Spleen (tissue), 11 donors: ENCODE data around the gene FRK. TPM values are rescaled to one million over a fixed set of nuclear protein-coding genes. Genes with fewer than 3 reads are reported as not detected.

ENCODE experiments used
- DNase-seq: peaks from one replicate; pipeline ENCODE4 v3.0.0-alpha.2; 2020
- H3K27ac ChIP-seq, 8 donors: fragments of 200-600 bp; sonication (generic) in 7 of 8; 1 replicate in 4 of 8; 2 replicates in 4 of 8; pipeline versions ENCODE4 v1.5.0 to v1.8.0; 2016 to 2021; ENCODE audit warnings: inconsistent platforms in 4 of 8, mild to moderate bottlenecking in 4 of 8, moderate library complexity in 1 of 8
- H3K27me3 ChIP-seq, 7 donors: fragments of 200-600 bp; sonication (generic) in 6 of 7; replicated peaks in 1 of 7; 1 replicate in 4 of 7; 2 replicates in 3 of 7; pipeline versions ENCODE4 v1.5.0 to v1.8.0; 2016 to 2021; ENCODE audit warnings: inconsistent platforms in 3 of 7, mild to moderate bottlenecking in 1 of 7
- H3K36me3 ChIP-seq, 6 donors: fragments of 200-600 bp; sonication (generic) in 5 of 6; 1 replicate in 4 of 6; 2 replicates in 2 of 6; pipeline versions ENCODE4 v1.5.0 to v1.8.0; 2016 to 2021; ENCODE audit warnings: inconsistent platforms in 2 of 6
- H3K4me1 ChIP-seq, 6 donors: fragments of 200-600 bp; sonication (generic) in 5 of 6; 1 replicate in 3 of 6; 2 replicates in 3 of 6; pipeline versions ENCODE4 v1.5.0 to v1.8.0; 2016 to 2021; ENCODE audit warnings: inconsistent platforms in 3 of 6
- H3K4me3 ChIP-seq, 8 donors: fragments of 200-600 bp; sonication (generic) in 7 of 8; 1 replicate in 4 of 8; 2 replicates in 4 of 8; pipeline versions ENCODE4 v1.5.0 to v1.8.0; 2016 to 2021; ENCODE audit warnings: inconsistent platforms in 4 of 8, mild to moderate bottlenecking in 4 of 8, moderate library complexity in 2 of 8
- H3K9me3 ChIP-seq, 8 donors: fragments of 200-600 bp; sonication (generic) in 7 of 8; 1 replicate in 4 of 8; 2 replicates in 4 of 8; pipeline versions ENCODE4 v1.5.0 to v1.8.0; 2016 to 2021; ENCODE audit warnings: inconsistent platforms in 4 of 8
- CTCF ChIP-seq, 11 experiments: fragments of 200-600 bp in 7 of 11; fragments of 450-650 bp in 4 of 11; sonication (generic) in 4 of 11; IDR thresholded peaks in 8 of 11; conservative IDR thresholded peaks in 3 of 11; 1 replicate in 7 of 11; 2 replicates in 4 of 11; pipeline versions ENCODE4 v1.4.0 to v1.8.0; 2016 to 2021; ENCODE audit warnings: antibody characterized with exemption in 11 of 11, inconsistent platforms in 4 of 11, mild to moderate bottlenecking in 1 of 11
- POLR2A ChIP-seq, 3 donors: fragments of 450-650 bp; IDR thresholded peaks; one replicate each; pipeline ENCODE4 v1.5.1; 2017; ENCODE audit warnings: antibody characterized with exemption in 3 of 3, mild to moderate bottlenecking in 1 of 3
- POLR2AphosphoS5 ChIP-seq, 3 donors: sonication (generic); formaldehyde crosslinking; IDR thresholded peaks; one replicate each; pipeline ENCODE4 v1.5.1; 2017; ENCODE audit warnings: antibody characterized with exemption in 3 of 3
- WGBS, 5 donors: extraction: QIAGEN DNeasy Blood & Tissue Kit in 3 of 5; methylation state at CpG; one replicate each; pipeline versions ENCODE4 v1.1.5 to v1.1.7; 2013 to 2018; 5-methylcytosine and 5-hydroxymethylcytosine counted together
- intact Hi-C: fragments of 100-400 bp; cut with DNase I; formaldehyde crosslinking; loops from one replicate; pipeline ENCODE4 v1.15.0; 2023; ENCODE audit warnings: low total_unique reads
- polyA plus RNA-seq, 3 donors: library from polyadenylated mRNA; stranded (reverse); fragments of 200-250 nt; gene quantifications; one replicate each; pipeline ENCODE4 v1.2.1, GENCODE V29; 2013
- total RNA-seq, 7 donors: library from RNA; depleted of rRNA in 3 of 7; stranded (reverse); fragments of >200 nt in 3 of 7; fragmentation: NEBNext Ultra II Directional in 4 of 7; extraction: Animal tissue kit (Norgen Biotek cat#: 25700) in 4 of 7; gene quantifications; one replicate each; pipeline versions ENCODE4 v1.1.0 to v1.2.1, GENCODE V29; 2016 to 2021
- donor health status: healthy with polysubstance abuse.
- donor health status: DM: no; HTN: no; CAD: no; lungs with moderate emphysema.
- donor health status: DM: no; HTN: no; CAD: no.
- donor health status: Bipolar disorder and iron deficiency.
- donor health status: healthy.
- donor health status: DM: no; HTN: no; CAD: no.
- donor health status: DM: yes; HTN: yes; CAD: no.

Gene FRK
- total and polyA plus RNA-seq, 10 donors: 0.20 to 2.8 (median 0.78) TPM

GRCh38 chr6:116022841-116023445 is 37.7 kb downstream of the FRK start:
- no peak for TF ChIP-seq POLR2A (IDR thresholded peaks at IDR 0.05)
- no peak for TF ChIP-seq CTCF (IDR thresholded peaks at IDR 0.05 in 8 of 11, conservative IDR thresholded peaks at IDR 0.05 in 3 of 11)
- no peak for TF ChIP-seq POLR2AphosphoS5 (IDR thresholded peaks at IDR 0.05)
- H3K27me3 ChIP-seq: no peaks in the 10 kb centered on the region

GRCh38 chr6:116020738-116021137 is 40.0 kb downstream of the FRK start:
- Histone ChIP-seq H3K9me3 (no peaks in the 10 kb centered on the region), H3K27me3 (no peaks in the 10 kb centered on the region), H3K4me3 (no peak overlapping the region), H3K36me3 (no peaks in the 10 kb centered on the region), H3K4me1 (peaks cover 0 to 40% (median 11%) of the 10 kb centered on the region in 6 donors), H3K27ac (no peak overlapping the region)
- TF ChIP-seq POLR2A (IDR thresholded peaks at IDR 0.05) (no peak), POLR2AphosphoS5 (IDR thresholded peaks at IDR 0.05) (no peak), CTCF (IDR thresholded peaks at IDR 0.05 in 8 of 11, conservative IDR thresholded peaks at IDR 0.05 in 3 of 11) (no peak)
- no peak for DNase-seq
- intact Hi-C loops: no loop called here

More at GRCh38 chr6:116022841-116023445, 37.7 kb downstream of the FRK start:
- intact Hi-C loops: no loop called here
- Histone ChIP-seq H3K36me3 (no peaks in the 10 kb centered on the region), H3K27ac (no peak overlapping the region), H3K4me1 (peaks cover 0 to 22% (median 6%) of the 10 kb centered on the region in 6 donors), H3K9me3 (no peaks in the 10 kb centered on the region), H3K4me3 (no peak overlapping the region)
- no peak for DNase-seq
- 30 to 52% (median 42%) methylated on average over 2 of the region's 2 CpGs for WGBS, 5 donors

GRCh38 chr6:116019428-116019827 is 41.3 kb downstream of the FRK start:
- 75 to 86% (median 78%) methylated on average over 2 of the region's 2 CpGs for WGBS, 5 donors

More at GRCh38 chr6:116019428-116019827, 41.3 kb downstream of the FRK start:
- intact Hi-C loops: no loop called here
- TF ChIP-seq POLR2AphosphoS5 (IDR thresholded peaks at IDR 0.05) (no peak), CTCF (IDR thresholded peaks at IDR 0.05 in 8 of 11, conservative IDR thresholded peaks at IDR 0.05 in 3 of 11) (no peak), POLR2A (IDR thresholded peaks at IDR 0.05) (no peak)
- no peaks in the 10 kb centered on the region for H3K27me3 ChIP-seq
- H3K36me3 ChIP-seq: no peaks in the 10 kb centered on the region
- no peak overlapping the region for H3K27ac ChIP-seq
- H3K4me1 ChIP-seq: peaks cover 0 to 40% (median 11%) of the 10 kb centered on the region in 6 donors
- DNase-seq: no peak
- H3K4me3 ChIP-seq: no peak overlapping the region
- no peaks in the 10 kb centered on the region for H3K9me3 ChIP-seq
